CD14-positive monocyte (primary cell): ENCODE results near the gene CECR2. TPM values are rescaled to one million over a fixed set of nuclear protein-coding genes. Genes with fewer than 3 reads are reported as not detected.

ENCODE experiments used
- DNase-seq, 3 donors: peaks; one replicate each; pipeline ENCODE4 v3.0.0-alpha.2; 2011 to 2022
- H2AFZ ChIP-seq: 2 replicates; pipeline ENCODE4 v1.6.0; 2012; ENCODE audit warnings: mild to moderate bottlenecking, low read depth, low read length, inconsistent platforms; ENCODE audit not compliant: insufficient read depth, poor library complexity, severe bottlenecking
- H3K27ac ChIP-seq, 2 donors: 1 replicate in 1 of 2; 2 replicates in 1 of 2; pipeline ENCODE4 v1.5.1; 2012 to 2013; ENCODE audit warnings: low read length in 2 of 2, control low read depth in 1 of 2, inconsistent platforms in 1 of 2, low read depth in 1 of 2, mild to moderate bottlenecking in 1 of 2
- H3K27me3 ChIP-seq, 2 donors: one replicate each; pipeline versions ENCODE4 v1.6.0 to v1.6.1; 2011 to 2013; ENCODE audit warnings: low read length in 2 of 2; ENCODE audit not compliant: control insufficient read depth in 2 of 2, insufficient read depth in 2 of 2
- H3K36me3 ChIP-seq, 2 donors: replicated peaks in 1 of 2; 1 replicate in 1 of 2; 2 replicates in 1 of 2; pipeline versions ENCODE4 v1.5.1 to v1.6.1; 2012 to 2013; ENCODE audit warnings: low read length in 2 of 2, control low read depth in 1 of 2, inconsistent platforms in 1 of 2, mild to moderate bottlenecking in 1 of 2; ENCODE audit not compliant: insufficient read depth in 2 of 2, control insufficient read depth in 1 of 2
- H3K4me1 ChIP-seq, 2 donors: 1 replicate in 1 of 2; 2 replicates in 1 of 2; pipeline versions ENCODE4 v1.5.1 to v1.6.1; 2012 to 2013; ENCODE audit warnings: low read length in 2 of 2, control low read depth in 1 of 2, inconsistent platforms in 1 of 2, mild to moderate bottlenecking in 1 of 2, moderate library complexity in 1 of 2; ENCODE audit not compliant: insufficient read depth in 2 of 2, control insufficient read depth in 1 of 2
- H3K4me2 ChIP-seq: replicated peaks from 2 replicates; pipeline ENCODE3; 2012; ENCODE audit warnings: low read length, moderate library complexity, mild to moderate bottlenecking; ENCODE audit not compliant: poor library complexity, severe bottlenecking; ENCODE audit errors: extremely low read depth
- H3K4me3 ChIP-seq, 3 experiments: fragments of 200-600 bp in 1 of 3; sonication (generic) in 1 of 3; replicated peaks in 1 of 3; 1 replicate in 2 of 3; 2 replicates in 1 of 3; pipeline ENCODE4 v1.5.1; 2011 to 2013; ENCODE audit warnings: low read length in 3 of 3, mild to moderate bottlenecking in 3 of 3, control low read depth in 2 of 3, low read depth in 2 of 3, inconsistent platforms in 1 of 3, moderate library complexity in 1 of 3
- H3K79me2 ChIP-seq: 2 replicates; pipeline ENCODE4 v1.6.0; 2012; ENCODE audit warnings: mild to moderate bottlenecking, control low read depth, inconsistent platforms, low read length, moderate library complexity; ENCODE audit not compliant: insufficient read depth
- H3K9ac ChIP-seq: 2 replicates; pipeline ENCODE4 v1.6.0; 2017; ENCODE audit warnings: low read length, mild to moderate bottlenecking; ENCODE audit not compliant: insufficient read depth, poor library complexity, severe bottlenecking
- H3K9me3 ChIP-seq, 2 donors: replicated peaks in 1 of 2; 1 replicate in 1 of 2; 2 replicates in 1 of 2; pipeline versions ENCODE4 v1.5.1 to v1.6.1; 2012 to 2013; ENCODE audit warnings: low read length in 2 of 2, control low read depth in 1 of 2; ENCODE audit not compliant: control insufficient read depth in 1 of 2, insufficient read depth in 1 of 2
- H4K20me1 ChIP-seq: 2 replicates; pipeline ENCODE4 v1.6.0; 2012; ENCODE audit warnings: mild to moderate bottlenecking, low read length, control low read depth, moderate library complexity; ENCODE audit not compliant: insufficient read depth
- H3K27ac Mint-ChIP-seq, 7 donors: one replicate each; pipeline ENCODE4 v1.8.0; 2020; ENCODE audit warnings: mild to moderate bottlenecking in 7 of 7, mixed read lengths in 7 of 7, moderate library complexity in 6 of 7, inconsistent platforms in 2 of 7
- H3K27me3 Mint-ChIP-seq, 3 donors: one replicate each; pipeline ENCODE4 v1.8.0; 2021 to 2022; ENCODE audit warnings: low read depth in 3 of 3, mild to moderate bottlenecking in 3 of 3, mixed read lengths in 3 of 3, moderate library complexity in 3 of 3, inconsistent platforms in 1 of 3
- H3K36me3 Mint-ChIP-seq, 2 donors: one replicate each; pipeline ENCODE4 v1.8.0; 2020; ENCODE audit warnings: mixed read lengths in 2 of 2, inconsistent platforms in 1 of 2, mild to moderate bottlenecking in 1 of 2
- H3K4me1 Mint-ChIP-seq: one replicate; pipeline ENCODE4 v1.8.0; 2020; ENCODE audit warnings: mild to moderate bottlenecking, mixed read lengths
- H3K4me3 Mint-ChIP-seq, 2 donors: one replicate each; pipeline ENCODE4 v1.8.0; 2020; ENCODE audit warnings: mild to moderate bottlenecking in 2 of 2, mixed read lengths in 2 of 2, moderate library complexity in 1 of 2
- H3K9me3 Mint-ChIP-seq, 7 donors: one replicate each; pipeline ENCODE4 v1.8.0; 2020 to 2022; ENCODE audit warnings: mixed read lengths in 7 of 7, mild to moderate bottlenecking in 6 of 7, moderate library complexity in 6 of 7, inconsistent platforms in 2 of 7
- CTCF ChIP-seq: fragments of 200-600 bp; IDR thresholded peaks from one replicate; pipeline ENCODE4 v1.8.0; 2022; ENCODE audit warnings: antibody characterized with exemption, mild to moderate bottlenecking
- WGBS: methylation state at CpG from one replicate; pipeline ENCODE4 v1.1.5; 2013; ENCODE audit warnings: missing lambda C conversion rate; ENCODE audit not compliant: insufficient coverage; 5-methylcytosine and 5-hydroxymethylcytosine counted together
- intact Hi-C, 2 donors: fragments of 100-400 bp; cut with micrococcal nuclease; formaldehyde crosslinking; loops; one replicate each; pipeline versions ENCODE4 v1.15.0 to v1.15.1; 2023
- polyA plus RNA-seq, 3 donors: library from polyadenylated mRNA; depleted of rRNA in 1 of 3; unstranded in 2 of 3; stranded (reverse) in 1 of 3; fragments of 300-500 nt in 2 of 3; fragments of >200 nt in 1 of 3; fragmentation: Illumina TruSeq in 2 of 3; gene quantifications; 1 replicate in 2 of 3; 2 replicates in 1 of 3; pipeline ENCODE4 v1.2.3, GENCODE V29; 2012 to 2021

Gene CECR2
- polyA plus RNA-seq, 3 donors, result 0.02 to 0.29 (median 0.24) TPM

GRCh38 chr22:17429516-17429915 lies 60.3 kb downstream of the CECR2 start:
- Histone ChIP-seq H3K4me1 (peaks cover 0 to 2% of the 10 kb centered on the region in 2 donors), H2AFZ (no peak overlapping the region), H3K9ac (no peak overlapping the region), H3K4me2 (no peak overlapping the region), H3K27me3 (no peaks in the 10 kb centered on the region), H3K36me3 (no peaks in the 10 kb centered on the region), H3K9me3 (no peaks in the 10 kb centered on the region), H3K79me2 (no peaks in the 10 kb centered on the region), H4K20me1 (no peaks in the 10 kb centered on the region), H3K27ac (no peak overlapping the region), H3K4me3 (no peak overlapping the region)
- Mint-ChIP-seq H3K4me3 (no peak overlapping the region), H3K36me3 (no peaks in the 10 kb centered on the region), H3K4me1 (peaks cover 7% of the 10 kb centered on the region), H3K27me3 (peaks cover 2 to 15% (median 15%) of the 10 kb centered on the region in 3 donors), H3K27ac (no peak overlapping the region), H3K9me3 (peaks cover 0 to 7% (median 3%) of the 10 kb centered on the region in 7 donors)
- intact Hi-C loops, result no loop called here
- DNase-seq, result no peak
- 0% methylated on average over 1 of the region's 1 CpG for WGBS
- no peak for TF ChIP-seq CTCF

DNA sequence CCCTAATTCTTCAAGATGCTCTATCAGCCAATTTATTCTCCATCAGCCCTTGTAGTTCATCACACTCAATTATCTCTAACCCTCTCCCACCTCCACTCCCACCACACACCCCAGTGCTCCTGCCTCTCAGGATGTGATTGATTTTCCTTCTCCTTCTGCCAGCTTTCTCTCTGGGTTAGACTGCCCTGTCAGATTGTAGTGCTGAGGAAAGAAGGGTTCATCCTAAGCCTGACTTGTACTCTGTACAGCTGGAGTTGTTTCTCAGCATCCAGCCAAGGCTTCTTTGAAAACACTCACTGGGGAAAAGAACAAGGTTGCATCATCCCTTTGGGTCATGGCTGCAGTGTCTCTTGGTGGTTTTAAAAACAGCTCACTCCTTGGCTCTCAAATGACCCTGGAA lies 61.2 kb downstream of the CECR2 start:
- no peaks in the 10 kb centered on the region for H3K9me3 ChIP-seq
- H3K36me3 ChIP-seq, result no peaks in the 10 kb centered on the region
- TF ChIP-seq CTCF, result no peak
- no peaks in the 10 kb centered on the region for H3K27me3 ChIP-seq
- no peak overlapping the region for H3K4me2 ChIP-seq
- H3K79me2 ChIP-seq, result no peaks in the 10 kb centered on the region
- intact Hi-C loops, result no loop called here
- peaks cover 0 to 2% of the 10 kb centered on the region in 2 donors for H3K4me1 ChIP-seq
- no peak overlapping the region for H3K27ac ChIP-seq
- peaks cover 0 to 18% (median 14%) of the 10 kb centered on the region in 3 donors for H3K27me3 Mint-ChIP-seq
- no peak for DNase-seq
- H3K27ac Mint-ChIP-seq, result no peak overlapping the region
- peaks cover 7% of the 10 kb centered on the region for H3K4me1 Mint-ChIP-seq
- no peak overlapping the region for H2AFZ ChIP-seq
- no peaks in the 10 kb centered on the region for H3K36me3 Mint-ChIP-seq
- no peak overlapping the region for H3K9ac ChIP-seq
- no peak overlapping the region for H3K4me3 ChIP-seq
- H3K4me3 Mint-ChIP-seq, result no peak overlapping the region
- H3K9me3 Mint-ChIP-seq, result peaks cover 0 to 7% (median 3%) of the 10 kb centered on the region in 7 donors
- H4K20me1 ChIP-seq, result no peaks in the 10 kb centered on the region
